ENCODE data around the gene LACTB. TPM values are rescaled to one million over a fixed set of nuclear protein-coding genes. Genes with fewer than 3 reads are reported as not detected.

Gene LACTB
- polyA plus RNA-seq, 1 donor from 2014 or later, result 24.3 TPM

GRCh38 chr15:63166219-63166618, 44.6 kb downstream of the LACTB start:
- Histone ChIP-seq H3K79me2 (replicated peaks; ENCODE audit: insufficient read depth, low read length) (no peaks in the 10 kb centered on the region), H3K27ac (ENCODE audit: low read length) (no peak overlapping the region), H3K4me3 (ENCODE audit: low read length) (no peak overlapping the region), H3K9ac (ENCODE audit: low read length) (no peak overlapping the region), H3K9me2 (ENCODE audit: insufficient read depth, low read length) (no peaks in the 10 kb centered on the region), H3K4me2 (ENCODE audit: low read length) (no peak overlapping the region), H3F3A (ENCODE audit: insufficient read depth, low read length, poor library complexity, severe bottlenecking) (no peaks in the 10 kb centered on the region), H3K36me3 (ENCODE audit: insufficient read depth, low read length) (no peaks in the 10 kb centered on the region), H4K20me1 (ENCODE audit: insufficient read depth) (no peaks in the 10 kb centered on the region), H3K9me3 (ENCODE audit: low read length) (no peaks in the 10 kb centered on the region), H2AFZ (ENCODE audit: low read depth, low read length) (no peak overlapping the region), H3K27me3 (ENCODE audit: insufficient read depth, low read depth, low read length) (no peaks in the 10 kb centered on the region)
- TF ChIP-seq RAD21 (conservative IDR thresholded peaks at IDR 0.05) (no peak), CTCF (IDR thresholded peaks at IDR 0.05; ENCODE audit: poor library complexity, severe bottlenecking) (no peak), TAF1 (IDR thresholded peaks at IDR 0.05; ENCODE audit: low read depth) (no peak), SMC3 (conservative IDR thresholded peaks at IDR 0.05; ENCODE audit: poor library complexity) (no peak), POLR2AphosphoS5 (IDR thresholded peaks at IDR 0.05) (no peak), REST (IDR thresholded peaks at IDR 0.05; ENCODE audit: borderline replicate concordance) (no peak), EP300 (conservative IDR thresholded peaks at IDR 0.05; ENCODE audit: poor library complexity, severe bottlenecking) (no peak), EZH2 (IDR thresholded peaks at IDR 0.05; ENCODE audit: borderline replicate concordance, insufficient read depth, low read length, poor library complexity, severe bottlenecking) (no peak), MXI1 (conservative IDR thresholded peaks at IDR 0.05; ENCODE audit: poor library complexity, severe bottlenecking) (no peak)

GRCh38 chr15:63169788-63170187, 48.1 kb downstream of the LACTB start:
- no peaks in the 10 kb centered on the region for H3K79me2 ChIP-seq (replicated peaks; ENCODE audit: insufficient read depth, low read length)
- H3K9me3 ChIP-seq (ENCODE audit: low read length), result no peaks in the 10 kb centered on the region
- no peaks in the 10 kb centered on the region for H3K36me3 ChIP-seq (ENCODE audit: insufficient read depth, low read length)
- H3K9me2 ChIP-seq (ENCODE audit: insufficient read depth, low read length), result no peaks in the 10 kb centered on the region
- TF ChIP-seq TAF1 (IDR thresholded peaks at IDR 0.05; ENCODE audit: low read depth) (no peak), REST (IDR thresholded peaks at IDR 0.05; ENCODE audit: borderline replicate concordance) (no peak), EZH2 (IDR thresholded peaks at IDR 0.05; ENCODE audit: borderline replicate concordance, insufficient read depth, low read length, poor library complexity, severe bottlenecking) (no peak), EP300 (conservative IDR thresholded peaks at IDR 0.05; ENCODE audit: poor library complexity, severe bottlenecking) (no peak), SMC3 (conservative IDR thresholded peaks at IDR 0.05; ENCODE audit: poor library complexity) (no peak), CTCF (IDR thresholded peaks at IDR 0.05; ENCODE audit: poor library complexity, severe bottlenecking) (no peak), POLR2AphosphoS5 (IDR thresholded peaks at IDR 0.05) (no peak), MXI1 (conservative IDR thresholded peaks at IDR 0.05; ENCODE audit: poor library complexity, severe bottlenecking) (no peak), RAD21 (conservative IDR thresholded peaks at IDR 0.05) (no peak)
- H2AFZ ChIP-seq (ENCODE audit: low read depth, low read length), result no peak overlapping the region
- H3K9ac ChIP-seq (ENCODE audit: low read length), result no peak overlapping the region
- H4K20me1 ChIP-seq (ENCODE audit: insufficient read depth), result no peaks in the 10 kb centered on the region
- no peak overlapping the region for H3K4me3 ChIP-seq (ENCODE audit: low read length)
- H3F3A ChIP-seq (ENCODE audit: insufficient read depth, low read length, poor library complexity, severe bottlenecking), result peaks cover 3% of the 10 kb centered on the region
- no peak overlapping the region for H3K4me2 ChIP-seq (ENCODE audit: low read length)
- H3K27me3 ChIP-seq (ENCODE audit: insufficient read depth, low read depth, low read length), result no peaks in the 10 kb centered on the region
- no peak overlapping the region for H3K27ac ChIP-seq (ENCODE audit: low read length)
